Body of pancreas (tissue), 4 donors: Measurements from ENCODE around the gene ZSCAN5B.

Source experiments
- CTCF ChIP-seq, 7 experiments: fragments of 450-650 bp in 4 of 7; fragments of 200-600 bp in 3 of 7; sonication (generic) in 3 of 7; IDR thresholded peaks; one replicate each; pipeline ENCODE4 v1.5.1; 2016 to 2019; ENCODE audit warnings: antibody characterized with exemption in 7 of 7
- POLR2A ChIP-seq, 3 donors: fragments of 450-650 bp; IDR thresholded peaks; one replicate each; pipeline ENCODE4 v1.6.1; 2016; ENCODE audit warnings: antibody characterized with exemption in 3 of 3, mild to moderate bottlenecking in 2 of 3

DNA sequence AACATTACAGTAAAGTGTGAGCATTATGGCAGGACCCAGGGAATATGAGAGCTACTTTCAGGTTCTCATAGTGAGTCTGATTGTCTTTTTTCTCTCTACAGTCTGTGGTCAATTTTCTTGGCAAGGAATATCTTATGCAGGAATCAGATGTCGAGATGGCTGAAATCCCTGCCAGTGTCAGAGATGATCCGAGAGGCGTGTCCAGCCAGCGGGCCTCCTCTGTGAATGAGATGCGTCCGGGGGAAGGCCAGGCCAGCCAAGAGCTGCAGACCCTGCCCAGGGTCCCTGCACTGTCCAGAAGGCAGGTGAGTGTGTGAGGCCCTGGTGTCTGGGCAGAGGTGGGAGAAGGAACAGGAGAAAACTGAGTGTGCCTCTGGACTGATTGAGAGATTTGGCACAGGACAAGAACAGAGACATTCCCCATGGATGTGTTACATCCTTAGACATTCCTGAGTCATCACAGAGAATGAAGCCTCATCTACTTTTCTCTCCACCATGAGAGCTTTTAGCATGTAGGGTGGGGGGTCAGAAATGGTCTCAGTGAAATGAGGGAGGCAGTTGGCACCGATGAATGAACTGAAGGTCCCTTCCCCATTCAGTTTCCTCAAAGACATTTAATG lies 47.6 kb upstream of the ZSCAN5B start:
- TF ChIP-seq CTCF (IDR thresholded peaks at IDR 0.05) (no peak), POLR2A (IDR thresholded peaks at IDR 0.05) (no peak)
